ENCODE measurements around the gene FGGY.

The FGGY gene

GRCh38 chr1:59276439-59276851 lies 20.4 kb upstream of the FGGY start (continued):
- TF ChIP-seq ZNF398 (tag by site-specific recombination; IDR thresholded peaks at IDR 0.05) (no peak), ZNF37A (tag by site-specific recombination; IDR thresholded peaks at IDR 0.05) (no peak), ZSCAN30 (tag by site-specific recombination; IDR thresholded peaks at IDR 0.05) (no peak)

- Histone ChIP-seq H3K4me1 (ENCODE audit: control insufficient read depth, insufficient read depth, low read length) (no peaks in the 10 kb centered on the region), H3K9me3 (ENCODE audit: control insufficient read depth, insufficient read depth, low read depth, low read length) (no peaks in the 10 kb centered on the region), H3K27ac (ENCODE audit: extremely low read depth, low read depth, low read length) (no peak overlapping the region), H3K4me3 (ENCODE audit: low read depth, low read length) (no peak overlapping the region), H3K36me3 (ENCODE audit: control insufficient read depth in 2 of 2, insufficient read depth in 1 of 2, low read length in 2 of 2) (no peaks in the 10 kb centered on the region)
- POLR2A ChIA-PET: no interaction called here
- TF ChIP-seq PRDM4 (tag by site-specific recombination; IDR thresholded peaks at IDR 0.05) (no peak), ZBTB8A (tag by site-specific recombination; IDR thresholded peaks at IDR 0.05) (peak; percentile 66), ZNF449 (tag by site-specific recombination; IDR thresholded peaks at IDR 0.05) (0 out of 2 replicates have a peak, but pooled peaks have one; percentile 26)
- CTCF ChIA-PET: interaction anchor here (0.7 to 1.4 kb wide), 3 partner anchors 12 to 420 kb away, joined by 3 to 6 read pairs (median 3); no protein-coding TSS in a partner anchor
Observed at GRCh38 chr1:59278780-59279354, 18.0 kb upstream of the FGGY start.

GRCh38 chr1:59279645-59280044 lies 17.2 kb upstream of the FGGY start:
- no peak overlapping the region for H3K27ac ChIP-seq (ENCODE audit: extremely low read depth, low read depth, low read length)
- no peak overlapping the region for H3K4me3 ChIP-seq (ENCODE audit: low read depth, low read length)
- TF ChIP-seq ZNF23 (tag by site-specific recombination; IDR thresholded peaks at IDR 0.05; ENCODE audit: borderline replicate concordance) (no peak), ZNF391 (tag by site-specific recombination; IDR thresholded peaks at IDR 0.05; ENCODE audit: borderline replicate concordance, low read depth) (no peak), ZNF248 (tag by site-specific recombination; IDR thresholded peaks at IDR 0.05) (no peak), ZNF514 (tag by site-specific recombination; IDR thresholded peaks at IDR 0.05) (no peak), ZNF530 (tag by site-specific recombination; IDR thresholded peaks at IDR 0.05; ENCODE audit: low read depth) (no peak), ZNF2 (tag by site-specific recombination; IDR thresholded peaks at IDR 0.05) (no peak), GLIS2 (tag by site-specific recombination; IDR thresholded peaks at IDR 0.05) (no peak), KLF17 (tag by site-specific recombination; IDR thresholded peaks at IDR 0.05) (no peak)
- no peaks in the 10 kb centered on the region for H3K4me1 ChIP-seq (ENCODE audit: control insufficient read depth, insufficient read depth, low read length)
- no peaks in the 10 kb centered on the region for H3K36me3 ChIP-seq (ENCODE audit: control insufficient read depth in 2 of 2, insufficient read depth in 1 of 2, low read length in 2 of 2)
- ChIA-PET POLR2A (no interaction called here), CTCF (interaction anchor here (0.7 kb wide), 1 partner anchor 243 kb away, joined by 3 read pairs; no protein-coding TSS in a partner anchor)
- H3K9me3 ChIP-seq (ENCODE audit: control insufficient read depth, insufficient read depth, low read depth, low read length): no peaks in the 10 kb centered on the region

Data from HEK293 (cell line).